ENCODE data around the gene NUP62CL. TPM values are rescaled to one million over a fixed set of nuclear protein-coding genes. Genes with fewer than 3 reads are reported as not detected.

Gene NUP62CL
- total and polyA plus RNA-seq, 10 of the 15 experiments (the other 5 are each of a cell fraction or from before 2014, with no cell fraction given): 2.5 to 6.0 (median 4.2) TPM

- POLR2A ChIA-PET: no interaction called here
- DNase-seq (ENCODE audit: low read depth, low spot score) (no peak), FAIRE-seq (no peak), ATAC-seq (no peak)
- no peak overlapping the region for H3K9ac ChIP-seq (ENCODE audit: control insufficient read depth, insufficient read depth, low read length)
- H3K27ac ChIP-seq (ENCODE audit: control insufficient read depth, insufficient read depth): no peak overlapping the region
- no peak overlapping the region for H3K4me2 ChIP-seq (ENCODE audit: control insufficient read depth, insufficient read depth)
- in situ Hi-C loops (cut with MboI): no loop called here
- H3K27me3 ChIP-seq (replicated peaks in 1 of 2; ENCODE audit: control insufficient read depth in 2 of 2, insufficient read depth in 2 of 2, low read length in 1 of 2): no peaks in the 10 kb centered on the region
- 59% methylated on average over 6 of the region's 6 CpGs for WGBS (ENCODE audit: insufficient coverage, insufficient replicate concordance, low lambda C conversion rate, missing lambda C conversion rate)
- H3K9me3 ChIP-seq (replicated peaks; ENCODE audit: control insufficient read depth, insufficient read depth, low read length): no peaks in the 10 kb centered on the region; the same call in 2 of the 3 replicates
- no peaks in the 10 kb centered on the region for H4K20me1 ChIP-seq (ENCODE audit: control insufficient read depth, insufficient read depth)
- no peaks in the 10 kb centered on the region for H3K36me3 ChIP-seq (ENCODE audit: control insufficient read depth in 2 of 2, insufficient read depth in 2 of 2, low read length in 1 of 2)
- no peak overlapping the region for H2AFZ ChIP-seq (ENCODE audit: control insufficient read depth, low read depth, low read length)
- RAD21 ChIA-PET (ENCODE audit: unreplicated experiment): no interaction called here
- H3K79me2 ChIP-seq (ENCODE audit: control insufficient read depth, insufficient read depth, low read length): no peaks in the 10 kb centered on the region
- BruUV-seq (replicated peaks): TSS peak; percentile 57
- intact Hi-C loops (cut with micrococcal nuclease; ENCODE audit: unreplicated experiment): no loop called here
- TF ChIP-seq, protein P1, sequence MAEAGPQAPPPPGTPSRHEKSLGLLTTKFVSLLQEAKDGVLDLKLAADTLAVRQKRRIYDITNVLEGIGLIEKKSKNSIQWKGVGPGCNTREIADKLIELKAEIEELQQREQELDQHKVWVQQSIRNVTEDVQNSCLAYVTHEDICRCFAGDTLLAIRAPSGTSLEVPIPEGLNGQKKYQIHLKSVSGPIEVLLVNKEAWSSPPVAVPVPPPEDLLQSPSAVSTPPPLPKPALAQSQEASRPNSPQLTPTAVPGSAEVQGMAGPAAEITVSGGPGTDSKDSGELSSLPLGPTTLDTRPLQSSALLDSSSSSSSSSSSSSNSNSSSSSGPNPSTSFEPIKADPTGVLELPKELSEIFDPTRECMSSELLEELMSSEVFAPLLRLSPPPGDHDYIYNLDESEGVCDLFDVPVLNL (IDR thresholded peaks at IDR 0.05; ENCODE audit: low read depth, low read length): no peak
- TF ChIP-seq STAT1 (conservative IDR thresholded peaks at IDR 0.05) (no peak), POLR2AphosphoS2 (IDR thresholded peaks at IDR 0.05; ENCODE audit: low read depth, low read length) (no peak), NR2F1 (conservative IDR thresholded peaks at IDR 0.05) (no peak), BMI1 (IDR thresholded peaks at IDR 0.05; ENCODE audit: borderline replicate concordance) (no peak), JUNB (IDR thresholded peaks at IDR 0.05) (no peak), ATF7 (IDR thresholded peaks at IDR 0.05; ENCODE audit: low read depth) (no peak), SREBF2 (IDR thresholded peaks at IDR 0.05; ENCODE audit: low read length) (no peak), JUND (IDR thresholded peaks at IDR 0.05; ENCODE audit: low read depth, low read length) (no peak), HDAC6 (IDR thresholded peaks at IDR 0.05; ENCODE audit: unreplicated experiment) (no peak), SMARCA5 (IDR thresholded peaks at IDR 0.05) (no peak), ASH2L (IDR thresholded peaks at IDR 0.05; ENCODE audit: borderline replicate concordance, low read depth) (no peak), BRCA1 (IDR thresholded peaks at IDR 0.05; ENCODE audit: low read depth, low read length) (no peak), MXI1 (IDR thresholded peaks at IDR 0.05; ENCODE audit: low read depth, low read length) (no peak), RB1 (IDR thresholded peaks at IDR 0.05; ENCODE audit: borderline replicate concordance) (no peak), DPF2 (IDR thresholded peaks at IDR 0.05) (no peak)
- TF ChIP-seq, protein P2, sequence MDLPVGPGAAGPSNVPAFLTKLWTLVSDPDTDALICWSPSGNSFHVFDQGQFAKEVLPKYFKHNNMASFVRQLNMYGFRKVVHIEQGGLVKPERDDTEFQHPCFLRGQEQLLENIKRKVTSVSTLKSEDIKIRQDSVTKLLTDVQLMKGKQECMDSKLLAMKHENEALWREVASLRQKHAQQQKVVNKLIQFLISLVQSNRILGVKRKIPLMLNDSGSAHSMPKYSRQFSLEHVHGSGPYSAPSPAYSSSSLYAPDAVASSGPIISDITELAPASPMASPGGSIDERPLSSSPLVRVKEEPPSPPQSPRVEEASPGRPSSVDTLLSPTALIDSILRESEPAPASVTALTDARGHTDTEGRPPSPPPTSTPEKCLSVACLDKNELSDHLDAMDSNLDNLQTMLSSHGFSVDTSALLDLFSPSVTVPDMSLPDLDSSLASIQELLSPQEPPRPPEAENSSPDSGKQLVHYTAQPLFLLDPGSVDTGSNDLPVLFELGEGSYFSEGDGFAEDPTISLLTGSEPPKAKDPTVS (IDR thresholded peaks at IDR 0.05; ENCODE audit: low read depth, low read length): no peak
- TF ChIP-seq, protein P3, sequence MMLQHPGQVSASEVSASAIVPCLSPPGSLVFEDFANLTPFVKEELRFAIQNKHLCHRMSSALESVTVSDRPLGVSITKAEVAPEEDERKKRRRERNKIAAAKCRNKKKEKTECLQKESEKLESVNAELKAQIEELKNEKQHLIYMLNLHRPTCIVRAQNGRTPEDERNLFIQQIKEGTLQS (IDR thresholded peaks at IDR 0.05; ENCODE audit: borderline replicate concordance, extremely low read depth, low read depth, low read length): no peak
- no peak overlapping the region for H3K4me3 ChIP-seq
- SMC1A ChIA-PET (ENCODE audit: uncharacterized antibody, unreplicated experiment): no interaction called here
- H3K4me1 ChIP-seq (ENCODE audit: control insufficient read depth, insufficient read depth, low read length): no peaks in the 10 kb centered on the region
- CTCF ChIA-PET: interaction anchor here (0.8 to 1.0 kb wide), 2 partner anchors 11 to 36 kb away, joined by 3 read pairs; no protein-coding TSS in a partner anchor
Observed at GRCh38 chrX:107204068-107204605, 2.1 kb downstream of the NUP62CL start.
